GM12892 (cell line): ENCODE results near the gene SI.

Experiments used
- POLR2A ChIP-seq: IDR thresholded peaks from 2 replicates; pipeline ENCODE4 v1.6.1; 2011; ENCODE audit warnings: low read depth, low read length, control low read depth
- TAF1 ChIP-seq: IDR thresholded peaks from 2 replicates; pipeline ENCODE4 v1.6.1; 2011; ENCODE audit warnings: low read depth, mild to moderate bottlenecking, control low read depth, low read length, borderline replicate concordance

DNA sequence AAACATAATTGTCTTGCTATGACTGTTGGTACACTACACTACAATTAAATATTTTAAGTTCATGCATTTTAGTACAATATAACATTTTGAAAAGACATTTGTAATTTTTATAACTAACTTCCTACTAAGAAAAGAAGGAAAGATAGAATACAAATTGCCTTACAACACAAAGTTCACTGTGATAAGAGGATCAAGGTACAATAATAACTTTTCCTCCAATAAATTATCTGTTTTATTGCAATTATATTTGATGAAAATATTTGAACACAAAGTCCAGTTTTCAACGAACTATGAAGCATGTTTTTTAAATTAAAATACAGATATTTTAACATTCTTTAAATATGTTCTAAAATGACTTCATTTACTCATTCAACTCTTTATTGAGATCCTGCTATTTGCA is 33.1 kb upstream of the SI start:
- TF ChIP-seq TAF1 (no peak), POLR2A (no peak)
